ENCODE data around the gene MCUR1.

GRCh38 chr6:13807696-13808095 is 6.7 kb downstream of the MCUR1 start:
- TF ChIP-seq ZNF20 (CRISPR knock-in tag; IDR thresholded peaks at IDR 0.05) (no peak), SKI (IDR thresholded peaks at IDR 0.05; ENCODE audit: partially characterized antibody) (no peak), MTA3 (CRISPR knock-in tag; IDR thresholded peaks at IDR 0.05) (no peak), SNAPC2 (CRISPR knock-in tag; IDR thresholded peaks at IDR 0.05) (no peak)

Measured in HepG2 (cell line).